SK-N-SH treated with all-trans-retinoic acid at 6 μM for 48 hours (cell line): ENCODE data around the gene CLK2.
"Not testable (repeated sequence)": the region's sequence is repeated elsewhere in the genome, so short reads cannot be mapped to it uniquely, and the experiment has no call there.

Source experiments
- ATAC-seq: fragments of 200-7000 bp; cut with Tn5 transposase; 3 replicates; pipeline ENCODE4 v1.9.1; 2020; ENCODE audit warnings: mild to moderate bottlenecking, moderate library complexity
- ARNTL ChIP-seq: fragments of 450-650 bp; formaldehyde crosslinking; IDR thresholded peaks from 2 replicates; pipeline ENCODE4 v1.5.0; 2020; ENCODE audit warnings: low read depth, mild to moderate bottlenecking, moderate library complexity, borderline replicate concordance
- CREB5 ChIP-seq: fragments of 250-450 bp; sonication (Bioruptor Pico); IDR thresholded peaks from 2 replicates; pipeline ENCODE4 v1.5.1; 2020; ENCODE audit warnings: low read depth, mild to moderate bottlenecking, moderate library complexity
- CSDC2 ChIP-seq: fragments of 250-450 bp; sonication (Bioruptor Pico); IDR thresholded peaks from 2 replicates; pipeline ENCODE4 v1.5.0; 2020; ENCODE audit warnings: mild to moderate bottlenecking, moderate library complexity
- CSRNP3 ChIP-seq: fragments of 250-450 bp; sonication (Bioruptor Pico); IDR thresholded peaks from 2 replicates; pipeline ENCODE4 v1.5.1; 2021; ENCODE audit warnings: mild to moderate bottlenecking, moderate library complexity
- ESRRG ChIP-seq: fragments of 250-450 bp; sonication (Bioruptor Pico); IDR thresholded peaks from 2 replicates; pipeline ENCODE4 v1.6.1; 2021; ENCODE audit warnings: mild to moderate bottlenecking
- GLIS3 ChIP-seq: fragments of 250-450 bp; sonication (Bioruptor Pico); IDR thresholded peaks from 2 replicates; pipeline ENCODE4 v1.5.0; 2020; ENCODE audit warnings: mild to moderate bottlenecking, moderate library complexity
- ISL1 ChIP-seq: fragments of 250-450 bp; sonication (Bioruptor Pico); IDR thresholded peaks from 2 replicates; pipeline ENCODE4 v2.1.2; 2022; ENCODE audit warnings: mild to moderate bottlenecking, moderate library complexity
- OSR1 ChIP-seq: fragments of 250-450 bp; sonication (Bioruptor Pico); IDR thresholded peaks from 2 replicates; pipeline ENCODE4 v1.8.0; 2022; ENCODE audit warnings: moderate library complexity, mild to moderate bottlenecking, inconsistent platforms
- PATZ1 ChIP-seq: fragments of 250-450 bp; sonication (Bioruptor Pico); IDR thresholded peaks from 2 replicates; pipeline ENCODE4 v1.8.0; 2020; ENCODE audit warnings: mild to moderate bottlenecking, moderate library complexity, borderline replicate concordance
- PPARA ChIP-seq: fragments of 250-450 bp; sonication (Bioruptor Pico); IDR thresholded peaks from 2 replicates; pipeline ENCODE4 v1.5.0; 2020; ENCODE audit warnings: mild to moderate bottlenecking, borderline replicate concordance
- RARB ChIP-seq: fragments of 250-450 bp; sonication (Bioruptor Pico); IDR thresholded peaks from 2 replicates; pipeline ENCODE4 v1.8.0; 2021; ENCODE audit warnings: mild to moderate bottlenecking, moderate library complexity
- SNAI2 ChIP-seq: fragments of 250-450 bp; sonication (Bioruptor Pico); IDR thresholded peaks from 2 replicates; pipeline ENCODE4 v1.5.0; 2020; ENCODE audit warnings: mild to moderate bottlenecking, moderate library complexity
- TCF4 ChIP-seq: fragments of 250-450 bp; sonication (Bioruptor Pico); IDR thresholded peaks from 2 replicates; pipeline ENCODE4 v1.8.0; 2021; ENCODE audit warnings: mild to moderate bottlenecking, moderate library complexity, borderline replicate concordance
- TOX ChIP-seq: fragments of 250-450 bp; sonication (Bioruptor Pico); IDR thresholded peaks from 2 replicates; pipeline ENCODE4 v1.8.0; 2021; ENCODE audit warnings: mild to moderate bottlenecking, moderate library complexity, borderline replicate concordance
- TSHZ2 ChIP-seq: fragments of 250-450 bp; sonication (Bioruptor Pico); IDR thresholded peaks from 2 replicates; pipeline ENCODE4 v1.5.0; 2020; ENCODE audit warnings: mild to moderate bottlenecking, moderate library complexity
- ZC3H10 ChIP-seq: fragments of 250-450 bp; sonication (Bioruptor Pico); IDR thresholded peaks from 2 replicates; pipeline ENCODE4 v1.5.1; 2021; ENCODE audit warnings: mild to moderate bottlenecking, moderate library complexity
- ZFP3 ChIP-seq: fragments of 250-450 bp; sonication (Bioruptor Pico); IDR thresholded peaks from 2 replicates; pipeline ENCODE4 v1.5.0; 2020; ENCODE audit warnings: mild to moderate bottlenecking, moderate library complexity
- ZFP30 ChIP-seq: fragments of 450-650 bp; formaldehyde crosslinking; IDR thresholded peaks from 2 replicates; pipeline ENCODE4 v1.5.0; 2022; ENCODE audit warnings: mild to moderate bottlenecking, moderate library complexity
- ZNF565 ChIP-seq: fragments of 450-650 bp; formaldehyde crosslinking; conservative IDR thresholded peaks from 2 replicates; pipeline ENCODE4 v1.5.0; 2020; ENCODE audit warnings: low read depth, mild to moderate bottlenecking, moderate library complexity
- ZNF8 ChIP-seq: fragments of 450-650 bp; formaldehyde crosslinking; IDR thresholded peaks from 2 replicates; pipeline ENCODE4 v1.5.0; 2020; ENCODE audit warnings: mild to moderate bottlenecking, moderate library complexity

The CLK2 gene

GRCh38 chr1:155236451-155236850 is 36.9 kb downstream of the CLK2 start:
- TF ChIP-seq OSR1 (CRISPR knock-in tag) (no peak), CSRNP3 (CRISPR knock-in tag) (no peak), CSDC2 (CRISPR knock-in tag) (no peak), ZNF565 (no peak), PPARA (CRISPR knock-in tag) (no peak), GLIS3 (CRISPR knock-in tag) (no peak), ZC3H10 (CRISPR knock-in tag) (no peak), RARB (no peak), ZNF8 (CRISPR knock-in tag) (no peak), SNAI2 (CRISPR knock-in tag) (no peak), ZFP30 (CRISPR knock-in tag) (no peak), ARNTL (CRISPR knock-in tag) (no peak), PATZ1 (CRISPR knock-in tag) (no peak)
- TF ChIP-seq, all 23 proteins: peak for 0
- no peak for ATAC-seq

GRCh38 chr1:155235375-155235774 is 37.9 kb downstream of the CLK2 start:
- ATAC-seq, result not testable (repeated sequence)

GRCh38 chr1:155233502-155233901 is 39.8 kb downstream of the CLK2 start:
- peak; percentile 7 for ATAC-seq

- not testable (repeated sequence) for ATAC-seq
Observed at GRCh38 chr1:155232001-155232978, 41.0 kb downstream of the CLK2 start.

- not testable (repeated sequence) for ATAC-seq
Observed at GRCh38 chr1:155231302-155231701, 42.0 kb downstream of the CLK2 start.

- ATAC-seq, result no peak
- TF ChIP-seq TSHZ2 (no peak), ARNTL (CRISPR knock-in tag) (no peak), ESRRG (CRISPR knock-in tag) (no peak), ZNF565 (no peak), OSR1 (CRISPR knock-in tag) (no peak), TOX (CRISPR knock-in tag) (no peak), ISL1 (CRISPR knock-in tag) (no peak), GLIS3 (CRISPR knock-in tag) (no peak), TCF4 (CRISPR knock-in tag) (no peak), ZNF8 (CRISPR knock-in tag) (no peak), CSDC2 (CRISPR knock-in tag) (no peak), ZFP3 (CRISPR knock-in tag) (no peak), PPARA (CRISPR knock-in tag) (no peak), CSRNP3 (CRISPR knock-in tag) (no peak), SNAI2 (CRISPR knock-in tag) (no peak), ZC3H10 (CRISPR knock-in tag) (no peak), CREB5 (CRISPR knock-in tag) (no peak), PATZ1 (CRISPR knock-in tag) (no peak)
Observed at GRCh38 chr1:155228096-155228427, 45.2 kb downstream of the CLK2 start.
